ENCODE data around the gene SUMO3.

SUMO3 gene

GRCh38 chr21:44778094-44778493 is 39.8 kb downstream of the SUMO3 start:
- no peak for DNase-seq

GRCh38 chr21:44774972-44775371 is 42.9 kb downstream of the SUMO3 start:
- DNase-seq: no peak

GRCh38 chr21:44773291-44773932 is 44.5 kb downstream of the SUMO3 start:
- DNase-seq: no peak

GRCh38 chr21:44771896-44772525 is 45.9 kb downstream of the SUMO3 start:
- DNase-seq: no peak

GRCh38 chr21:44767834-44768831 is 49.7 kb downstream of the SUMO3 start:
- DNase-seq: no peak

GRCh38 chr21:44766818-44767354 is 51.0 kb downstream of the SUMO3 start:
- DNase-seq: no peak

GRCh38 chr21:44766014-44766817 is 51.6 kb downstream of the SUMO3 start:
- DNase-seq: no peak

GRCh38 chr21:44765231-44766013 is 52.4 kb downstream of the SUMO3 start:
- DNase-seq: peak in 1 of 2 donors; percentile 59

- no peak for DNase-seq
Measured at GRCh38 chr21:44764319-44765230, 53.3 kb downstream of the SUMO3 start.

- no peak for DNase-seq
Measured at GRCh38 chr21:44763451-44764318, 54.2 kb downstream of the SUMO3 start.

GRCh38 chr21:44763050-44763378 is 54.8 kb downstream of the SUMO3 start:
- DNase-seq: no peak

GRCh38 chr21:44762221-44763049 is 55.4 kb downstream of the SUMO3 start:
- DNase-seq: no peak

GRCh38 chr21:44761747-44762208 is 56.1 kb downstream of the SUMO3 start:
- DNase-seq: no peak

GRCh38 chr21:44761011-44761729 is 56.7 kb downstream of the SUMO3 start:
- peak in 1 of 2 donors; percentile 6 for DNase-seq

GRCh38 chr21:44760376-44760775 is 57.5 kb downstream of the SUMO3 start:
- no peak for DNase-seq

- no peak for DNase-seq
Measured at GRCh38 chr21:44759628-44760285, 58.1 kb downstream of the SUMO3 start.

Data from CD4-positive, alpha-beta T cell treated with Interferon alpha-2 for 1 hour (primary cell).